Raji (cell line): ENCODE data around the gene NAT14.

ENCODE experiments used
- POLR2A ChIP-seq: IDR thresholded peaks from 2 replicates; pipeline ENCODE4 v1.6.1; 2011; ENCODE audit warnings: low read depth, low read length, control low read depth; ENCODE audit not compliant: insufficient read depth

NAT14 gene

DNA sequence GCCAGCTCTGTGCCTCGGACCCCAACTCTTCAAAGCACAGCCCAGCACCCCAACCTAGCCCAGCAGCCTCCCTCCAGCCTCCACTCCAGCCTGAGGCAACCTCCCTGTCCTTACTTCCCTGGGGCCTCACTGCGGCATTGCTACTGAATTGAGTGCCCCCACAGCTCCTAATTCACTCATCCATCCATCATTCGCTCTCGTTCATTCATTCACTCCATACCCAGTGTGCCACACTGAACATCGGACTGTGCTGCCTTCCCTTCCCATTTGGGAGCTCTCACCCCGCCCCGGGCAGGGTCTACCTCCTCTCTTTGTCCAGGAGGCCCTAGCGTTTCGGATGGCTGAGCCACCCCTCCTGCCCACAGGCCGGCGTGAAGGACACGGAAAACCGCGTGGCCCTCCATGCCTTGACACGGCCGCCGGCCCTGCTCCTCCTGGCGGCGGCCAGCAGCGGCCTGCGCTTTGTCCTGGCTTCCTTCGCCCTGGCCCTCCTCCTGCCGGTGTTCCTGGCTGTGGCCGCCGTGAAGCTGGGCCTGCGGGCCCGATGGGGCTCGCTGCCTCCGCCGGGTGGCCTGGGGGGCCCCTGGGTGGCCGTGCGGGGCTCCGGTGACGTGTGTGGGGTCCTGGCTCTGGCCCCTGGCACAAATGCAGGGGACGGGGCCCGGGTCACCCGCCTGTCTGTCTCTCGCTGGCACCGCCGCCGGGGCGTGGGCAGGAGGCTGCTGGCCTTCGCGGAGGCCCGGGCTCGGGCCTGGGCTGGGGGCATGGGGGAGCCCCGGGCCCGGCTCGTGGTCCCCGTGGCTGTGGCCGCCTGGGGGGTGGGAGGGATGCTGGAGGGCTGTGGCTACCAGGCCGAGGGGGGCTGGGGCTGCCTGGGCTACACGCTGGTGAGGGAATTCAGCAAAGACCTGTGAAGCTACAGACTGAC lies 1.3 kb downstream of the NAT14 start:
- no peak for TF ChIP-seq POLR2A

DNA sequence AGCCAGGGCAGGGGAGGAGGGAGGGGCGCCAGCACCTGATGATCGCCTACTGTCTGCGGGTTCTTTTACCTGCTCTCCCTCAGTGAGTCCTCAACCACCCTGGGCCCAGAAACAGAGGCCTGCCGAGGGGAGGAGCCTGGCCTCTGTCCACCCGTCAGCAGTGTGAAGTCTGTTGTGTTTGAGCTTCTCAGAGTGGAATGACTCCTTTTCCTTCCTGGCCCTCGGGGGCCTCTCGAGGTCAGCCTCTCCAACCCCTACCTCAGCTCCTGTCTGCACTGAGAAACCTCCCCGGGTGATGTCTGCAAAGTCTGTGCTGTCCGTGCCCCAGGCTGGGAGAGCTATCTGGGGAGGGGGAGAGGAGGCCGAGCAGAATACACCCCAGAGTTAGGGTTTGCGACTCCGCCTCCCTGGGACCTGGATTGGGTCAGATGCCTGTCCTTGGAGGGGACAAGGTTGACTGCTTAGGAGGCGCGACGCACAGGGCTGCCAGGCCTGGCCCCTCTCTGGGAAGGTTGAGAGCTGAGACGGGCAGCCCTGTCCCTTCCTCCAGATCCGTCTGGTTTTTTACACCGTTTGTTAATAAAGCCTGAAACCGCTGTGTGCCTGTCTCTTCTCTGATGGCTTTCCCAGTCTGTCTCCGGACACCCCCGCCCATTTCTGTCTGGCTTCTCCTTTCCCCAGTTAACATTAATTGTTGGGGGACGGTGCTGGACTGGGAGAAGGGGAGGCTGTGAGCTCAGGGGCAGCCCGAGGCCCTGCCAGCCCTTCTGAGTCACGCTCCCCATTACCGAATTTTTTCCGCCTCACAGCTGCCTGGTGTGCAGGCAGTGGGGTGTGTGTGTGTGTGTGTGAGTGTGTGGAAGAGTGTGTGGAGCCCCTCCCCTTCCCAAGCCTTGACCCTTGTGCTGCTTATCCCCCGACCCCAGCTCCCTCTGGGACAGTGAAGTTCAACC lies 2.3 kb downstream of the NAT14 start:
- TF ChIP-seq POLR2A: no peak

DNA sequence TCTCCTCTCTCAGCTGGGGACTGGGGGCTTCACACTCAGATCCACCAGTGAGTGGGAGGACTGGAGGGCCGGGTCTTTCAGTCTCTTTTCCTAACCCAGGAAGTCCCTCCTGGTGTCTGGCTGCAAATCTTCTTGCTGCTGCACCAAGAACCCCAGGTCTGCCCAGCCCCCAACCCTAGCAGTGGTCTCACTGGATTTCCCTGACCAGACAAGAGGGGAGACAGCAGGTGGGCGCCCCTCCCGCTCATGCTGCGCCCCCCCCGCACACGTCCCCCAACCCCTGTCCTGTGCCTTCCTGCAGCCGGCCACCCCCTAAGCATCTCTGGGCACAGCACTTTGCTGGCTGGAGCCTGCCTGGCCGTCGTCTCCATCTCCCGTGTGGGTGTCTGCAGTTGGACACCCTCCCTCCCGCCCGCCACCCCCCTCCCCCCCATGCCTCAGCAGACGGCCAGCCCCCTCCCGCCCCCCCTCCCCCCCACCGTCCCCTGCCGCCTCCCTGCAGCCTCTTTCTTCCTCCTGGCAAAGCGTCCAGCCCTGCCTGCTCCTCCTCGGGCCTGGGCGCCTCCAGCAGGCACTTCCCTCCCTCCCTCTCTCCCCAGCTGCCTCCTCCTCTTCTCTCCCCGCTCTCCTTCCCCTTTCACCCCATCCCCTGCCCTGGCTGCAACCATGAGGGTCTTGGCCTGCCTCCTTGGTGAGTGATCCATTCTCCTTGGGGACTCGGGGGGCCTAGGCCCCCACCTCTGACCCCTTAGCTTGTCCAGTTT lies 3.1 kb downstream of the NAT14 start, which contains the start of gene SSC5D:
TSS of gene SSC5D (plus strand) at position 513 of the 764 bp plus-strand sequence. CDS start at position 667, 154 bp downstream.
- no peak for TF ChIP-seq POLR2A

- no peak for TF ChIP-seq POLR2A
Observed at GRCh38 chr19:55488986-55489710, 4.2 kb downstream of the NAT14 start.

DNA sequence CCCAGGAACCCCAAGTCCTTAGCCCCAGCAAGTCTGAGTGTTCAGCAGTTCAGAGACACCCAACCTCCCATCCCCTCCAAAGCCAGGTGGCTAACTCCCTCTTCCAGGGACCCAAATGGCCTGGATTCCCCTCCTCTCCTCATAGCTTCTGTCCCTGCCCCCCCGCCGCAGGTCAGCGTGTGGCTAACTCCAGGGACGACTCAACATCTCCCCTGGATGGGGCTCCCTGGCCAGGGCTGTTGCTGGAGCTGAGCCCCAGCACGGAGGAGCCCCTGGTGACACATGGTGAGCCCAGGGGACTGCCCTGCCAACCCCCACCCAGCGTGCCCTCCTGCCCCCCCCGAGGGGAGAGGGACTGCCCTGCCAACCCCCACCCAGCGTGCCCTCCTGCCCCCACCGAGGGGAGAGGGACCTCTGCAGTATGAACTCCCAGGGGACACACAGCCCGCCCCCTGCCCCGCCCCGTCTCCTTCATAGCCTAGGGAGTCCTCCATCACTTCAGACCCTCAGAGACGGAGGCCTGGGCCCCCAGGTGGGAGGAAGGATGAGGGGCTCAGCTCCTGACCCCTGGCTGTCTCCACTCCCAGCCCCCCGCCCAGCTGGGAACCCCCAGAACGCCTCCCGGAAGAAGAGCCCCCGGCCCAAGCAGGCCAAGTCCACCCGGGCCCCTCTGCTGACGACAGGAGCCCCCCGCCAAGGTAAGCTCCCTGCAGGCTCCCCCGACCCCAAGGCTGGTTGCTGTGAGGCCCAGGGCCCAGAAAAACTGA lies 4.9 kb downstream of the NAT14 start:
- no peak for TF ChIP-seq POLR2A

GRCh38 chr19:55490478-55491432 lies 5.8 kb downstream of the NAT14 start:
- no peak for TF ChIP-seq POLR2A

DNA sequence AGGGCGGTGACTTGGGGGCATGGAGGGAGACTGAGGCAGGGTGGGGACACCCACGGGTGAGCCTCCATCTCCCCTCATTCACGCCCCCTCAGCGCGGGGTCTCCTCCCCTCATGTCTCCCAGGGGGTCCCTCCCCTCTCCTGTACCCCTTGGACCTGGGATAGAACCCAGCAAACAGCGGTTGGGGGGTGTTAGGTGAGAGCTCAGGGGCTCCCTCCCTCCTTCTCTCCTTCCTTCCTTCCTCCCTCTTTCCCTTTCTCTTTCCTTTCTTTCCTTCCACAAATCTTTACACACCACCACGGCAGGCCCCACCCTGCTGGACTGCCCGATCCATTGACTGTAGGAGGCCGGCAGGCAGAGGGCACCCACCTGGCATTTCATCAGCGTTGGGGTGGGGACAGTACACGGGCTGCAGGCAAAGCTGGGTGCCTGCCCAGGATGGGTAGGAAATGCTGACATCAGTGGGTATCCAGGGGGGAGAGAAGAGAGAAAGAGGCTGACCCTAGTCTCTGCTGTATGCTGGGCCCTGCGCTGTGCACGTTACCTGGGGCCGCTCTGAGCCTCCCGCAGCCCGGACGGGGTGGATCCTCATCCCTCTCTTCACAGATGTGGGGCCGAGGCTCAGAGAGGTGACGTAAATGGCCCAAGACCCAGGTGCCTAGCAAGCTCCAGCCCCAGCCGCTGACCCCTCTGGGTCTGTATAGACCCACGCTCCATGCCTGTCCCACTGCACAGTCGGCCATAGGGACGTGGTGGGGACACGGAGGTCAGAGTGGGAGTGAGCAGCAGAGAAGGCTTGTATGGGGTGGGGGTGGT lies 6.8 kb downstream of the NAT14 start:
- no peak for TF ChIP-seq POLR2A

DNA sequence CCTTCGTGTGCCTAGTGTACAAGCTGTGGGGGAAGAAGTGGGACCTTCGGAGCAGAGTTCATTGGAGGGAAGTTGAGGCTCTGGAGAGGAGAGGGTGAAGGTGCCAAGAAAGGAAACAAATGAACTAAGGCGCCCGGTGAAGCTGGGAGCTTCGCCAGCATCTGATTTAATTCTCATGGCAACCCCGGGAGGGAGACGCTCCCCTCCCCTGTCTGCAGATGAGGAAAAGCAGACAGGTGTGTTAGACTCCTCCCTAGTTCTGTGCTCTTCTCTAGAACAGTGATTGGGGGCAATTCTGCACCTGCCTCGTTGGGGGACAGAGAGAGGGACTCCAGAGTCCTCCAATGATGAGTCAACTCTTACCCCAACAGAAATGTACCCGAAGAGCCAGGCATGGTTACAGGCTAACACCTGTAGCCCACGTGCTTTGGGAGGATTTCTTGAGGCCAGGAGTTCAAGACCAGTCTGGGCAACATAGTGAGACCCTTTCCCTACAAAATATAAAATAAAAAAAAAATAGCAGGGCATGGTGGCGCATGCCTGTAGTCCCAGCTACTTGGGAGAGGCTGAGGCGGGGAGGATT lies 7.5 kb downstream of the NAT14 start:
- no peak for TF ChIP-seq POLR2A

- no peak for TF ChIP-seq POLR2A
Observed at GRCh38 chr19:55493052-55493644, 8.2 kb downstream of the NAT14 start.

- no peak for TF ChIP-seq POLR2A
Observed at GRCh38 chr19:55493645-55494171, 8.7 kb downstream of the NAT14 start.

DNA sequence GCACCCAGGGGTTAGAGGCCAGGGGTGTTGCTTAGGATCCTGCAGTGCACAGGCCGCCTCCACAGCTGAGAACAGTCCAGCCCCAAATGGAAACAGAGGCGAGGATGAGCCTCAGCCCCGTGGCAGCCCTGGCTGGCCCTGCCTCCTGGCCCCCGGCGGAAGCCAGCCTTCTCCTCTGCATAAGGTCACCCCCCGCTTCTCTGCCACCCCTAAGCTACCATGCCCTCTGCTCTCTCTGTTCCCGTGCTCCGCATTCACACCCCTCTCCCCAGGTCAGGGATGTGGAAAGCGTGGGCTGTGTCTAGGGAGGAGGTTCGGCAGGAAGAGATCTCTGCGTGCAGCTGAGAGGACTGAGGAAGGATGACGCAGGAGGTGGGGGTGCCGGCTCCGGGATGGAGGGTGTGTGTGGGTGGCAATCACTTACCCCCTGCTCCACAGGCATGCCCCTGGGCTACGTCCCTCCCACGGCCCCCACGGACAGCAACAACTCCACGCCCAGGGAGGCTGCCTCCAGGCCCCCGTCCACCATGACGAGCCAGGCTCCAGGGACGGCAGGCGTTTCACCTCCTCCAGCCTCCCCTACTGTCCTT lies 9.3 kb downstream of the NAT14 start:
- TF ChIP-seq POLR2A: no peak
